GM18526 (cell line): ENCODE data around the gene SOX13.

Experiments
- POLR2A ChIP-seq: IDR thresholded peaks from 3 replicates; pipeline ENCODE4 v1.6.1; 2011; ENCODE audit not compliant: insufficient read length; ENCODE audit errors: extremely low read depth

Gene SOX13

DNA sequence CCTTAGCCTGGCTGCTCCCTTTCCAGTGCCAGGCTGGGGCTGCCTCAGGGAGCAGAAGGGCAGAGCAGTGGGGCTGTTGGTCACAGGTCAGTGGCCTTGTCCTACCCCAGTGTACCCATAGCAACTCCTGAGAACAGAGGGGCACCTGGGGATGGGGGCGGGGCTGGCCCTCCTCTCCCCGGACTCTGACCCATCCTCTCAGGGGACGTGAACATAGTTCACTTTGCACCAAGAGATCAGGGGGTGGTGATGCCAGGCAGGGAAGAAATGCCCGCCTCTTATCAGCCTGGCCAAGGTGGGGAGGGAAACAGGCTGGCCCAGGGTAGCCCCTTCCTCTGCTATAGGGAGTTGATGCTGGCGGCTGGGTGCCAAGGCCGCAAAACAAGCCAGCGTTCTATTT is 74.0 kb downstream of the SOX13 start:
- TF ChIP-seq POLR2A = no peak

DNA sequence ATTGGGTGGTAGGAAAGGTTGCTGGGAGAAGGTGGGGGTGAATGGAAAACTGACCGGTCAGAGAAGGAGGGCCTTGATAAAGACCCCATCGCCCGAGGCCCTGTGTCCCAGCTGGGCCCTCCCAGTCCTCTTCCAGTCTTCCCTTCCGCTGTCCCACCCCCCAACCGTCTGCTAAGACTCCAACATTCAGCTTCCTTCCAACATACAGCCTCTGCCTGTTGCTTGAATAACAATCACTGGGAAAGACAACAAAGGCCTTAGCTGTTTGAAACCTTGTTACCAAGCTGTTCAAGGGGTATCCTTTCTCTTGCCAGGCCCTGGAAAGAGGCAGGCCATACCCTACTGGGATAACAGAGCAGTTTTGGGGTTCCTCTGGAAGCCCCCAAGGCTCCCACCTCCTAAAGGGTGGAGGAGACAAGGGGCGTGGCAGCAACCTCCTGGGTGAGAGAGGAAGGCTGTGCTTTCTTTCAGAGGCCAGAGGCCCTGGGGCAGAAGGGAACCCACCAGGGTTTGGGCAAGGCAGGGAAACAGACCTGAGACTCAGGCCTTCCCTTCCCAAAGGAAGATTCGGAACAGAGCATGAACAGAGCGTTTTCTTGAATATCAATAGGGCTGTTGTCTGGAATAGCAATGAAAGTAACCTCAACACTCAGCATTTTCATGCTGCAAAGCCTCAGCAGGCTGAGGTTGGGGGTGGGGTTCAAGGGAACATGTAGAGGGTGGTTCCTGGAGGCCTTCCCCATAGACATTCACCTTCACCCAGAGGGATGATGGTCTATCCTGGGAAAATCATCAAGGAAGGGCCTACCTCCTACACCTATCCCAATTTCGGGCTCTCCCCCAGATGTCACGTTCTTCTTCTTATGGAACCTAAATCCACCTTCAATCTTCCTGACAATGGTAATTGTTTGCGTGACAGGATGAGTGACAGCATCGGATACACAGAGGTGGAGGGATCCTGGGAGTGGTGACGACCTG is 74.8 kb downstream of the SOX13 start:
- TF ChIP-seq POLR2A = no peak

DNA sequence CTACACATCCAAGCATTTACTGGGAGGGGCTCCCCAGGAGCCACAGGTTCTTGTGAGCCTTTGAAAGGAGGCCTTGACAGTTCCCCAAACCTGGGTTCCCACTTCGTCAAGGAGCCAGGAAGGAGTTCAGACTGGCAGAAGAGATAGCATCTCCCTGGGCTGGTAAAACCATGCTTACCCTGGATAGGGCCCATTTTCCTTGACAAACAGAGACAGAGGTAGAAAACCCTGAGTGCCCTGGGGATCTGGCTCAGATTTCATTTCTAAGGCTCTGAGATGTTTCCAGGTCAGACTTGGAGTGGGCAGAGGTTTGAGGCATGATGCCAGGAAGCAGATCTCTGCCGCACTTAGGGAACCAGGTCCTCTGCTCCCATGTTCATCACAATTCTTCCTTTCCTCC is 76.2 kb downstream of the SOX13 start:
- no peak for TF ChIP-seq POLR2A

DNA sequence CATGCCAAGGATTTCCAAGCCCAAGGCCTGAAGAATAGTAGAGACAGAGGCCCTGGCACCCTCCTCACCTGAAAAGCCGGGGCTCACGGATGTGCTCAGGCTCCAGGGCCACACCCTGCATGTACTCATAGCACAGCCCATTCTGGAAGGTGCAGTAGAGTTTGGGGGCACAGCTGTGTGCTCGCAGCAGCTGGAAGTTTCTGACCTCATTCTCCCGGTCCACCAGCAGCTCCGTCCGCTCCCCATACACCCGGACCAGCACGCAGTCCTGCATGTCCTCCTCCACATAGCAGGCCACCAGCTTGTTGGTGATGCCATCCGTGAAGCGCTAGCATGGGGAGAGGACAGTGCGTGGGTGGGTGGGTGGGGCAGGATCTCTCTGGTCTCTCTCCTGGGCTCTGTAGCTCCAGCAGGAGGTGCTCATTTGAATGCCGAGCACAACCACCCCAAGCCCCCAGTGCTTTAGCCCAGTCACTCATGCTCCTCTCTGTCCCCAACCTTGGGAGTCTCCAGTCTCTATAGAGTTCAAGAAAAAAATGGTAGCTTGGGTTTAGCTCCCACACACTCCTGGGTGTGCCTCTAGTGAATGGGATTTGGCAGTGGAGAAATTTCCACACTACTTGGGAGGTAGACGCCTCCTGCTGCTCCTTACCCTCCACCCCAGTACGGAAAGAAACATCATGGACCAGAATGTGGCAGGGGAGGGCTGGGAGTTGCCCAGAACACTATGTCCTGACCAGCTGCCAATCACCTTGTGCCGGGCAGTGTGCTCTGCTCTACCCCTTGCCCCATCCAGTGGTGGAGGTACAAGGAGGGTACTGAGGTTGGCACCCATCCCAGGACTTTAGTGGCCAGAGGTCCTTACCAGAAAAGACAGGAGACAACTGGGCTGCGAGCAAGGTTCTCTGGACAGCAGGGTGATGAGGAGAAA is 77.0 kb downstream of the SOX13 start:
- no peak for TF ChIP-seq POLR2A

DNA sequence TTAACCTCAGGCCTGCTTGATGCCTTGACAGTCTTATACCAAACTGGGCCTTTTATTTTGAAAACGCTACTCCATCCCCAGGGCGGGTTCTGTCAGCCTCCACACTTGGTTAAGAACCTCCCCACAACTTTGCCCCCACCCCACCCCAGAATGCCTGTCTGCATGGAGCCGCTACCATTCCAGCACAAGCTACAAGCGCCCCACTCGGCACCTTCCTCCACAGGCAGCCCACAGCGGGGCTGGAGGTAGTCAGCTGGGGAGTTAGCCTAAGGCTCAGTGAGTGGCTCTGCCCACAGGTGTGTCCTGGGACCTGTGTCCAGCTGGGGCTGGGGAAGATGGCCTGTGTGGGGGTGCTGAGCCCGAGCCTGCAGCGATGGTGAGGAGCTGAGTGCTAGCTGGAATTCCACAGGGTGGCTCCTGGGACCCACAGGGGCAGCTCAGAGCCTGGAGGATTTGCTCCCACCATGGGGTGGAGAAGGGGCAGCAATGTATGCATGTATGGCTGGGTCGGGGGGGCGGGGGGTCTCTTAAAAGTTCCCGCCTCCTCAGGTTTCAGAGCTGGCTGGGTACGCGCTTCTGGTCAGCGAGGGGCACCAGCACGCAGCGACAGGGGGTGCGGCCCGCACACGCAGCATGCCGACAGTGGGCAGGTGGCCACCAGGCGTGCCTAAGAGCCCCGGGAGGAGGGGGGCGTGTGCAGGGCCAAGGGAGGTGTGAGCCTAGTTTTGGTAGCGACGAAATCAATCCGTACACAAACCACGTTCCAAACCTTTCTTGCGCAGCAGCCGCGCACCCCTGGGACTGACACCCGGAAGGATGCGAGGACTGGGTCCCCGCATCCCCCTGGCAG is 78.0 kb downstream of the SOX13 start:
- TF ChIP-seq POLR2A = no peak

DNA sequence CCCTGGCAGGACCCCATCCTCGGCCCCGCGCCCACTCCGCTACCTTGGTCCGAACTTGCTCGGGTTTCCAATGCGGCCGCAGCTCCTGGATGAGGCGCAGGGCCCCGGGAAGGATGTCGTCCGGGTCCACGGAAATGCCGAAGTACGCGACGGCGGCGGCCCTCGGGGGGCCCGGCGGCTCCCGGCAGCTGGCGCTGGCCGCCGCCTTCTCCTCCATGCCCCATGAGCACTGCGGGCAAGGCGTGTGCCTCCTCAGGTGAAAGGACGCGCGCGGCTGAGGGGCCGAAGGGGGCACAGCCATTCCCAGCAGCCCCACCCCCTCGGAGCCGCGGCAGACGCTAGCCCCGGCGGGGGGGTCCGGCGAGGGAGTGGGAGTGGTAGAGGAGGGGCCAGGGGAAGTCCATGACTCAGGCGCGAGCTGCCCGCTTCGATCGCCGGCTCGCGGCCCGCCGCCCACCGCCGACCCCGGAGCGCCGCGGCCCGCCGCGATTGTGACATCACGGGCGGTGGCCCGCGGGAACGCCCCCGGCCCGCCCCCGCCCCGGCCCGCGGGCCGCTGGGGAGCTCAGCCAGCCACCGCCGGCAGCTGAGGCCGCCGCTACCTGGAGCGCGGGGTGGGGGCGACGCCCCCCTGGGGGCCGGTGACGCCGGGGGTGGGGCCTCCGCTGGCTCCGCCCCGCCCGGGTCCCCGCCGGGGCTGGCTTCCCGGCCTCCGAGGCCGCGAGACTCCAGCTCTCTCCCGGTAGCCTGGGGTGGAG is 78.8 kb downstream of the SOX13 start, which contains the start of gene ETNK2:
TSS of gene ETNK2 (minus strand) at position 493 of the 758 bp plus-strand sequence. CDS start at position 301, 192 bp downstream.
- no peak for TF ChIP-seq POLR2A

DNA sequence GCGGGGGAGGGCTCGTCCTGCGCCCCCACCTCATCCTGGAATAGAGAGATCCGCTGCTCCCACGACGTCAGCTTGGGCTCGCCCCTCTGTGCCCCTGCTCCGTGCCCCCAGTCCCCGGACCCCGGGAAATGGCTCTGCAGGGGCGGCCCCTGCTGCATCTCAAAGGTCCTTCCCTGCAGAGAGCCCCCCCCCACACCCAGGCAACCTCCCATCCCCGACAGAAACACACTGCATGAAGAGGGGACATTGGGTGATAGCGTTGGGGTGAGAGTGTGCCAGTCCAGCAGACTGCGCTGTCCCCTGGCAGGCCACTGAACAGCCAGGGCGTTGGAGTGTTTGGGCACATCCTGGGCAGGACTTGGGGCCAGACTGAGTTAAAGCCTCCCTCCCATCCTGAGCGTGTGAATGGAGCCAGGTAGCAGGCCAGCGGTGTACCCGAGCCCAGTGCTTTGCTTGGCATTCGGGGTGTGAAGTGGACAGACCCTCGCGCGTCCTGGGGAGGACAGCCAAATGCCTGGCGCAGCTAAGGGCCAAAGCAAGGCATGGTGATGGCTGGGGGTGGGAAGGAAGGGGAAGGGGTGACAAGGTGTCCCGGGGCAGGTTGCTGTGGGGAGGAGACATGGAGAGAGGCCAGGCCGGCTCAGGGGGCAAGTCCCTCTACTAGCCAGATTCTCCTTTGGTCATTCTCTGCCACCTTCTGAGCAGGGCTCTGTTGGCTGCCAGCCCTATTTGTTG is 79.6 kb downstream of the SOX13 start:
- TF ChIP-seq POLR2A = no peak

DNA sequence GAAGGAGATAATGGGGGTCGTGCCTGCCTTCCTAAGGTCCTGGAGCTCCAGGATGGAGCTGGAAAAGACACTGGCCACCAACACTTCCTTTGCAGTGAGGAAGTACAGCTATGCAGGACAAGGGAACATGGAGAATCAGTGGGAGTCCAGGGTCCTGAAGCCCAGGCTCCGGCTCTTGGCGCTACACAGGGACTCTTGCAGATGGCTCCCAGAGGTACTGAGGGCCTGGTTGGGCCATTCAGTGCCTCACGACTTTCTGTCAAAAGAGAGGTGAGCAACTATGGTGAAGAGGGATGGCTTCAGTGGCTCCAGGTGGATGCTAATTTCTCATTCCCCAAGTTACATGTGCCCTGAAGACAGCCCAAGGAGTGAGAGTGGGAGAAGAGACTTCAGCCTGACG is 80.8 kb downstream of the SOX13 start:
- TF ChIP-seq POLR2A = no peak

DNA sequence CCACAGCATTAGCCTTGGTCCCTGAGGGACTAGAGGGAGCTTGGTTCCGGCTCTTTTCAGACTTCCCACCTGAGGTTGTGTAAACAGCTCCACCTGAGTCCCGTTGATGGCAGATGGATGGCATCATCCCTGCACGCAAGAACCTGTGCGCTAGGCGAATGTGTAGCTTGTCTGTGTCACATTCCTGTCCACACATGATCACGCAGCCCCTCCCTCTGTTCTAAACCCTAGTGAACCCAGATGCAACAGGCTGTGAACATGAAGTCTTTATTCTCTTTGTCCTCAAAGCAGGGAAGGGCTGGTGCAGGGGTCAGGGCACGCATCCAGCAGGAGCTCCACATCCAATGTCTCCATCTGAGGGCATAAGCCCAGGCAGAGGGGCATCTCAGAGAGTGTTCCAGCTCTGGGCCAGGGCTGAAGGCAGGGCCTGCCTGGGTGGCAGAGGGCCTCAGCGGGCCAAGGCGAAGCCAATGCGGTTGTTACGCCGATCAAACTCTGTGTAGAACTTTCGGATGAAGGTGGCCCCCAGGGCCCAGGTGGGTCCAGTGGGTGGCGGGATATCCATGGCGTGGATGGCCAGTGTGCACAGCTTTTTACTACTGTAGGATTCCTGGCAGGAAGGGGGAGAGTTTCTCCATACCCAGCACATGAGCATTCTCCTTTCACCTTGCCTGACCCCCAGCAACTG is 81.8 kb downstream of the SOX13 start:
- no peak for TF ChIP-seq POLR2A

DNA sequence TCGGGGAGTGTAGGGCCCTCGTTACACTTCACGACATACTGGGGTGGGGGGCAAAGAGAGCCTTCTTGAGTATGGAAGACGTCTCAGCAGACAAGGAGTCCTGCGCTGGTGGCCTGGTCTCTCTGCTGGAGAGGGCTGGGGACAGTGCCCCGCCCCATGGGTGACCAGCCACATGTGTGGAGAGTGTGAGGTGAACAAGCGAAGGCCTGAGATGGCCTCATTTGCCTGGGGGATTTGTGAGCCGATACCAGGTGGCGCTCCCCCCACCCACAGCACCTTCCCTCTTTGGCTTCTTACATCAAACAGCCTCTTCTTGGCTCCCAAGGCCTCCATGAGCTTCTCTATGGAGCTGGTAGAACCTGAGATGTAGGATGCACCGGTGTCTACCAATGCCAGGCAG is 83.0 kb downstream of the SOX13 start:
- TF ChIP-seq POLR2A = no peak

DNA sequence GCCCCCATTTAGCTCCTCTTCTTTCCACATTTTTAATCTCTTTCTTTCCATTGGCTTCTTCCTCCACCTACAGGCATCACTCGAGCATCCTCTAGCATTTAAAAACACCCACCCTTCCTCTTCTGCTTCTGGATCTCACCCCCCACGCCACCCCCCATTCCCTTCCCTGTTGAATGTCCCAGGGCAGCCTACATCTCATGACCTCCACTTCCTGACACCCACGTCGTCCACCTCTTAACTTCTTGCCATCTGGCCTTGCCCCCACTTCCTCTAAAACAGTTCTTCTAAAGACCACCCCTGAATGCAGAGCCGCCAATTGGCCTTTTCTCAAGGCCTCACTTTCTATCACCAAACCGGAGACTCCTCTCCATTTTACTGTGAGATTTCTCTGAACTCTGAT is 85.0 kb downstream of the SOX13 start:
- TF ChIP-seq POLR2A = no peak

DNA sequence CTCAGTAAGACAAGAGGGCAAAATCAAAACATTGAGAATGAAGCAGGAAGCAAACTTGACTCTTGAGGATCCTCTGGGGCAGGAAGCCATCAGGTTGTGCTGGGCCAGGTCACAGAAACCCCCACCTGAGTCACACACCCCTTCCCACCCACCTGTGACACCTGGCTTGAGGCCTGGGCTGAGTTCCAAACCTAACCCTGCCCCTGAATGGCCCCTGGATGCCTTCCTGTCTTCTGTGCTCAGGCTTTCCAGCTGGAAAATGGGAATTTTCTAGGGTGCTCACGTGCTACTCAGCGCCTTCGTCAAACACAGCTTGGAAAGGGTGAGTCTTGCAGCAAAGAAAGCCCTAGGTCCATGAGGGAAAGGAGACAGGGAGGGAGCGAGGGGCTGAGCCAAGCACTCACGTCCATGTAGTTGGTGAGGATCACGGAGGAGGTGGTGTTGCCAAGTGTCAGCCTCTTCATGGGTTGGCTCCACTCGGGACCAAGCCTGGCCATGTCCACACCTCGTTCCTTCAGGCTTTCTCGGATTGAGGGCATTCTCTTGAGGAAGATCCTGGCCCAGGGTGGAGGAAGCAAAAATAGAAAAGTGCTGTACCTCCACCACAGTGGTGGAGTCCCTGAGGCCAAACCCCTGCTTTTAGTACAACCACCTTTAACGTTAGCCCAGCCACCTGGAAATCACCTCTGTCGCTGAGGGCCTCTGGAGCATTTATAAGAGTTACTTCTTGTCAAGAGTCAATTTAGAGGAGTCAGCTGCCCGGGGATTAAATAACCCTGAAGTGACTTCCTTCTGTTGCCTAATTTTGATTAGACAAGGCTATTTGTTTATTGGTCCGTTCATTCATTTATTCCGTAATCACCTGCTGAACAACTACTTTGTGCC is 88.9 kb downstream of the SOX13 start:
- no peak for TF ChIP-seq POLR2A

DNA sequence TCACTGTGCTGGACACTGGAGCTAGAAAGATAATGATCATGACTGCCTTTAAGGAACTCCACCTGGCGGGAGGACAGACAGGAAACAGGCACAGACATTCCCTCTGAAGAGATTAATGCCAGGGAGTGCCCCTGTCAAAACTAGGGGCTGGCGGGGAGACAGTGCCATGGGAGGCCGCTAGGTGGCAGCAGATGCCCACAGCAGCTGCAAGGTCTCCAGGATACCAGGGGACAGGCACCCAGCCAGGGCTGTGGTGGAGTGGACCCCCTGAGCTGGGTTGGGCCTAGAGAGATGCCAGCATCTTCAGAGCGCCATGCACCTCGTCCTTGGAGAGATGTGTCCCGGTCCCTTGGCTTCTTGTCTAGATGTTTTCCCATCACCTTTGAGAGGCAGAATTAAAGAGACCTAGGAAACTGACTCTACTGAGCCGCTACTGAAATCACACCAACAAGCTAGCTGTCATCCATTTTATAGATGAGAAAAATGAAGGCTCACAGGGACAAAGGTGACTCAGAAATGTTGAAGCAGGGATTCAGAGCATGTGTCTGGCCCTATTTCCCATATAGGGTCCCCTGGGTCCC is 89.7 kb downstream of the SOX13 start:
- no peak for TF ChIP-seq POLR2A
